SIG-M5 (cell line): ENCODE measurements around the gene SPINT4.

ENCODE experiments used
- DNase-seq: peaks from one replicate; lab custom pipeline; 2025; lab: John Stamatoyannopoulos, UW

SPINT4 gene

GRCh38 chr20:45765307-45765875, 43.2 kb downstream of the SPINT4 start:
- no peak for DNase-seq

GRCh38 chr20:45765980-45766379, 43.8 kb downstream of the SPINT4 start:
- DNase-seq = no peak

GRCh38 chr20:45768479-45768878, 46.3 kb downstream of the SPINT4 start:
- no peak for DNase-seq

- peak; percentile 35 for DNase-seq
Measured at GRCh38 chr20:45771182-45771759, 49.1 kb downstream of the SPINT4 start.

- DNase-seq = no peak
Measured at GRCh38 chr20:45772693-45773092, 50.5 kb downstream of the SPINT4 start.

- DNase-seq = no peak
Measured at GRCh38 chr20:45774945-45775344, 52.8 kb downstream of the SPINT4 start.

- DNase-seq = no peak
Measured at GRCh38 chr20:45775411-45775810, 53.3 kb downstream of the SPINT4 start.
